Muscle layer of duodenum (tissue), 2 donors: ENCODE results near the gene TAL2.

ENCODE experiments used
- H3K27ac ChIP-seq: one replicate; pipeline ENCODE4 v1.7.0; 2013; ENCODE audit warnings: mild to moderate bottlenecking, low read length
- H3K27me3 ChIP-seq: one replicate; pipeline ENCODE4 v1.7.0; 2013; ENCODE audit warnings: low read depth, mild to moderate bottlenecking, control low read depth, low read length
- H3K36me3 ChIP-seq, 2 donors: one replicate each; pipeline ENCODE4 v1.7.0; 2013; ENCODE audit warnings: low read length in 2 of 2, control low read depth in 1 of 2, mild to moderate bottlenecking in 1 of 2; ENCODE audit not compliant: insufficient read depth in 2 of 2, control insufficient read depth in 1 of 2
- H3K4me1 ChIP-seq, 2 donors: one replicate each; pipeline ENCODE4 v1.7.0; 2013; ENCODE audit warnings: low read length in 2 of 2, mild to moderate bottlenecking in 2 of 2, control low read depth in 1 of 2, moderate library complexity in 1 of 2; ENCODE audit not compliant: insufficient read depth in 2 of 2, control insufficient read depth in 1 of 2
- H3K4me3 ChIP-seq, 2 donors: one replicate each; pipeline ENCODE4 v1.7.0; 2013; ENCODE audit warnings: low read length in 2 of 2, low read depth in 1 of 2, mild to moderate bottlenecking in 1 of 2
- H3K9me3 ChIP-seq, 2 donors: one replicate each; pipeline ENCODE4 v1.7.0; 2013; ENCODE audit warnings: low read length in 2 of 2, control low read depth in 1 of 2, mild to moderate bottlenecking in 1 of 2; ENCODE audit not compliant: control insufficient read depth in 1 of 2
- donor health status: healthy.

The TAL2 gene

DNA sequence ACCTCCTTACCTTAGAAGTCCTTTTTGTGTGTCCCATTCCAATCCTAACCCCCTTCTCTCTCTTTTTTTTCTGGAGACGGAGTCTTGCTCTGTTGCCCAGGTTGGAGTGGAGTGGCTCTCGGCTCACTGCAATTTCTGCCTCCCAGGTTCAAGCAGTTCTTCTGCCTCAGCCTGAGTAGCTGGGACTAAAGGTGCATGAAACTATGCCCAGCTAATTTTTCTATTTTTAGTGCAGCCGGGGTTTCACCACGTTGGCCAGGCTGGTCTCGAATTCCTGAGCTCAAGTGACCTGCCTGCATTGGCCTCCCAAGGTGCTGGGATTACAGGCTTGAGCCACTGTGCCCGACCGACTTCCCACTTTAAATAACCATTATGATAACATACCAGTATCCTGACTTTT lies 49.6 kb downstream of the TAL2 start:
- Histone ChIP-seq H3K9me3 (no peaks in the 10 kb centered on the region), H3K36me3 (no peaks in the 10 kb centered on the region), H3K27ac (no peak overlapping the region), H3K4me3 (no peak overlapping the region), H3K4me1 (no peaks in the 10 kb centered on the region), H3K27me3 (no peaks in the 10 kb centered on the region)

DNA sequence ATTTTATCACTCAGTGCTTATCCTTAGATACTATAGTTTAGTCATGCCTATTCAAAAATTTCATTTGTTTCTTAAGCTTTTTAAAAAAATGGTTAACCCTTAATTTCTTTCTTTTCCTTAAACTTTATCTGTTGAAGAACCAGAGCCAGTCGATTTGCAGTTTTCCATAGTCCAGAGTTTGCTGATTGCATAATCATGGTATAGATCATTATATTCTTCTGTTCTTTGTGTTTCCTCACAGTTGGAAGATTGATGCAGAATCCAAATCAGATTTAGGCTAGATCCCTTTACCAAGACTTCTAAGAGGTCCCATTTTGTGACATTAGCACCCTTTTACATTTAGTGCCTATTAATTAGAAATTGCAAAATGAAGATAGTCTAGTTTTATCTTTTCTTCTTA lies 50.0 kb downstream of the TAL2 start:
- no peaks in the 10 kb centered on the region for H3K36me3 ChIP-seq

More for the DNA sequence above, 50.0 kb downstream of the TAL2 start:
- no peaks in the 10 kb centered on the region for H3K4me1 ChIP-seq
- no peaks in the 10 kb centered on the region for H3K9me3 ChIP-seq
- H3K27me3 ChIP-seq: no peaks in the 10 kb centered on the region
- H3K4me3 ChIP-seq: no peak overlapping the region
- H3K27ac ChIP-seq: no peak overlapping the region
